ENCODE measurements around the gene HESX1. TPM values are rescaled to one million over a fixed set of nuclear protein-coding genes. Genes with fewer than 3 reads are reported as not detected.

HESX1 gene
- total and polyA plus RNA-seq, 2 of the 13 experiments (the other 11 are each of a cell fraction or from before 2014, with no cell fraction given) = 0.57 to 0.75 TPM

GRCh38 chr3:57227204-57227929 is 27.6 kb upstream of the HESX1 start, which contains the start of gene APPL1:
TSS of gene APPL1 (plus strand) at chr3:57227729. CDS start at chr3:57227884, 155 bp downstream.
- ATAC-seq (peak; percentile 97), FAIRE-seq (no peak), DNase-seq (ENCODE audit: low spot score) (peak; percentile 84)
- in situ Hi-C loops (cut with HindIII; ENCODE audit: extremely low pct_ligation_motif_present, low pct_unique_long_range_greater_than_20kb) = loop anchor here (10.0 kb wide), 1 partner anchor 233 kb away; no protein-coding TSS in a partner anchor
- BruUV-seq (replicated peaks) = TSS peak; percentile 70
- peak within 1 kb of the TSS; percentile 97 for H2AFZ ChIP-seq (ENCODE audit: low read length)
- ChIA-PET CTCF (ENCODE audit: low intra/inter-chr PET ratio, low total read pairs) (no interaction called here), POLR2A (interaction anchor here (0.8 to 1.5 kb wide), 3 partner anchors 9 to 465 kb away, joined by 3 to 5 read pairs (median 4); partner anchors contain the start of genes ARF4 and DENND6A)
- peak within 1 kb of the TSS; percentile 98 for H3K4me2 ChIP-seq (ENCODE audit: low read depth, low read length)
- no peaks in the 10 kb centered on the region for H3K9me3 ChIP-seq (ENCODE audit: low read length)
- H3K4me1 ChIP-seq (ENCODE audit: insufficient read depth, low read length) = peaks cover 32% of the 10 kb centered on the region
- no peaks in the 10 kb centered on the region; a peak in 1 of 5 replicates for H3K27me3 ChIP-seq (ENCODE audit: control insufficient read depth in 1 of 2, insufficient read depth in 2 of 2, low read length in 2 of 2)
- H4K20me1 ChIP-seq (ENCODE audit: insufficient read depth, low read length) = 0 out of 2 replicates have a peak, but pooled peaks cover 8% of the 10 kb centered on the region
- peak within 1 kb of the TSS; percentile 73 for H3K27ac ChIP-seq (ENCODE audit: extremely low read length, insufficient read depth, low read length)
- intact Hi-C loops (cut with micrococcal nuclease; ENCODE audit: unreplicated experiment) = loop anchor here (10.0 kb wide), 1 partner anchor 223 kb away; no protein-coding TSS in a partner anchor
- H3K79me2 ChIP-seq (ENCODE audit: insufficient read depth, low read length) = peaks cover 35% of the 10 kb centered on the region
- no peaks in the 10 kb centered on the region for H3K36me3 ChIP-seq (replicated peaks in 1 of 2; ENCODE audit: control insufficient read depth in 1 of 2, insufficient read depth in 2 of 2, low read length in 2 of 2)
- peak within 1 kb of the TSS; percentile 74 to 86 (median 83) for H3K4me3 ChIP-seq (replicated peaks in 1 of 3; ENCODE audit: insufficient read depth in 1 of 3, low read depth in 2 of 3, low read length in 3 of 3)
- WGBS (ENCODE audit: low lambda C conversion rate) = 2% methylated on average over 21 of the region's 71 CpGs
- peak within 1 kb of the TSS; percentile 75 for H3K9ac ChIP-seq (ENCODE audit: insufficient read depth, low read depth, low read length)
- TF ChIP-seq ZFP82 (CRISPR knock-in tag; IDR thresholded peaks at IDR 0.05; ENCODE audit: borderline replicate concordance) (peak; percentile 96), ADNP (CRISPR knock-in tag; IDR thresholded peaks at IDR 0.05) (no peak), PHF20 (CRISPR knock-in tag; IDR thresholded peaks at IDR 0.05) (peak; percentile 73), KLF13 (CRISPR knock-in tag; IDR thresholded peaks at IDR 0.05) (no peak), ZBTB4 (CRISPR knock-in tag; IDR thresholded peaks at IDR 0.05; ENCODE audit: borderline replicate concordance) (peak; percentile 72; the same call in 1 of the 2 replicates), IKZF5 (CRISPR knock-in tag; IDR thresholded peaks at IDR 0.05) (peak; percentile 83), AHDC1 (CRISPR knock-in tag; IDR thresholded peaks at IDR 0.05; ENCODE audit: borderline replicate concordance) (no peak), YY1 (IDR thresholded peaks at IDR 0.05; ENCODE audit: insufficient read depth, insufficient replicate concordance, low read depth, low read length) (peak; percentile 40), ZMAT3 (CRISPR knock-in tag; conservative IDR thresholded peaks at IDR 0.05) (peak; percentile 70), ZNF547 (CRISPR knock-in tag; IDR thresholded peaks at IDR 0.05) (peak; percentile 94), SOX6 (IDR thresholded peaks at IDR 0.05) (no peak), SOX6 (CRISPR knock-in tag; IDR thresholded peaks at IDR 0.05) (peak; percentile 39; the same call in 1 of the 2 replicates), EEA1 (CRISPR knock-in tag; IDR thresholded peaks at IDR 0.05; ENCODE audit: borderline replicate concordance) (no peak; the same call in 1 of the 2 replicates)
